Endothelial cell (in vitro differentiated cells): ENCODE data around the gene SEMA4D. TPM values are rescaled to one million over a fixed set of nuclear protein-coding genes. Genes with fewer than 3 reads are reported as not detected.

Experiments
- DNase-seq: peaks from one replicate; pipeline ENCODE4 v3.0.0; 2021; ENCODE audit warnings: low spot score
- H3K27ac Mint-ChIP-seq: one replicate; pipeline ENCODE4 v1.8.0; 2021; ENCODE audit warnings: mixed read lengths, inconsistent platforms; ENCODE audit not compliant: unreplicated experiment
- H3K27me3 Mint-ChIP-seq: one replicate; pipeline ENCODE4 v1.8.0; 2021; ENCODE audit warnings: mild to moderate bottlenecking, moderate library complexity, mixed read lengths, inconsistent platforms; ENCODE audit not compliant: unreplicated experiment
- H3K36me3 Mint-ChIP-seq: one replicate; pipeline ENCODE4 v1.8.0; 2021; ENCODE audit warnings: mild to moderate bottlenecking, low read depth, mixed read lengths, inconsistent platforms; ENCODE audit not compliant: unreplicated experiment
- H3K4me1 Mint-ChIP-seq: one replicate; pipeline ENCODE4 v1.8.0; 2021; ENCODE audit warnings: mild to moderate bottlenecking, mixed read lengths, inconsistent platforms; ENCODE audit not compliant: unreplicated experiment
- H3K4me3 Mint-ChIP-seq: one replicate; pipeline ENCODE4 v1.8.0; 2021; ENCODE audit warnings: mild to moderate bottlenecking, mixed read lengths, inconsistent platforms; ENCODE audit not compliant: unreplicated experiment
- H3K9me3 Mint-ChIP-seq: one replicate; pipeline ENCODE4 v1.8.0; 2021; ENCODE audit warnings: mixed read lengths, inconsistent platforms; ENCODE audit not compliant: unreplicated experiment
- CTCF ChIP-seq: fragments of 200-600 bp; sonication (generic); IDR thresholded peaks from one replicate; pipeline ENCODE4 v1.5.0; 2021; ENCODE audit warnings: antibody characterized with exemption; ENCODE audit not compliant: unreplicated experiment
- total RNA-seq: library from RNA; stranded (reverse); fragmentation: NEBNext Ultra II Directional; extraction: Animal tissue kit (Norgen Biotek cat#: 25700); gene quantifications from one replicate; pipeline ENCODE4 v1.2.1, GENCODE V29; 2021; ENCODE audit not compliant: unreplicated experiment

Gene SEMA4D
- total RNA-seq, 1 donor from 2014 or later, result 14.8 TPM

DNA sequence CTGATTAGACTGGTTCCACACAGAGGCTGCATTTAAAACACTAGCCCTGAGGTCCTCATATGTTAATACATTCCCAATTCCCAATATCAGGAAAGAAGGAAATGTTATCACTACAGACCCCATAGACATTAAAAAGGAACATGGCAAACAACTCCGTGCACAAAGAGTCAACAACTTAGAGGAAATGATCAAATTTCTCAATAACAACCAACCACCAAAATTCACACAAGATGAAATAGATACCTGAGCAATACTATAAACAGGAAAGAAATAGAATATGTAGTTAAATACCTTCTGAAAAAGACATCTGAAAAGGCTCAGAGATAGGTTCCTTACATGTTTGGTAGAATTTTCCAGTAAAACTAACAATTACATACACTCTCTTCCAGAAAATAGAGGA lies 28.9 kb downstream of the SEMA4D start:
- H3K9me3 Mint-ChIP-seq, result no peaks in the 10 kb centered on the region
- H3K27ac Mint-ChIP-seq, result no peak overlapping the region
- peaks cover 6% of the 10 kb centered on the region for H3K4me1 Mint-ChIP-seq
- no peak overlapping the region for H3K4me3 Mint-ChIP-seq
- H3K36me3 Mint-ChIP-seq, result no peaks in the 10 kb centered on the region
- peaks cover 2% of the 10 kb centered on the region for H3K27me3 Mint-ChIP-seq
- no peak for DNase-seq
- TF ChIP-seq CTCF, result no peak

- Mint-ChIP-seq H3K27ac (peak overlapping the region; percentile 50), H3K36me3 (no peaks in the 10 kb centered on the region), H3K4me1 (peaks cover 6% of the 10 kb centered on the region), H3K4me3 (no peak overlapping the region), H3K9me3 (no peaks in the 10 kb centered on the region), H3K27me3 (peaks cover 2% of the 10 kb centered on the region)
- TF ChIP-seq CTCF, result no peak
- DNase-seq, result no peak
Measured at GRCh38 chr9:89468281-89468960, 29.5 kb downstream of the SEMA4D start.

- H3K36me3 Mint-ChIP-seq, result no peaks in the 10 kb centered on the region
- no peak overlapping the region for H3K4me3 Mint-ChIP-seq
- peaks cover under 1% of the 10 kb centered on the region for H3K27me3 Mint-ChIP-seq
- H3K9me3 Mint-ChIP-seq, result no peaks in the 10 kb centered on the region
- H3K27ac Mint-ChIP-seq, result no peak overlapping the region
- peaks cover 9% of the 10 kb centered on the region for H3K4me1 Mint-ChIP-seq
- no peak for TF ChIP-seq CTCF
- DNase-seq, result no peak
Measured at GRCh38 chr9:89467278-89467625, 30.7 kb downstream of the SEMA4D start.

GRCh38 chr9:89466451-89467277 lies 31.2 kb downstream of the SEMA4D start:
- Mint-ChIP-seq H3K27me3 (no peaks in the 10 kb centered on the region), H3K9me3 (no peaks in the 10 kb centered on the region), H3K36me3 (no peaks in the 10 kb centered on the region), H3K4me3 (no peak overlapping the region), H3K4me1 (peaks cover 12% of the 10 kb centered on the region), H3K27ac (no peak overlapping the region)
- DNase-seq, result no peak
- no peak for TF ChIP-seq CTCF

GRCh38 chr9:89465726-89466308 lies 32.1 kb downstream of the SEMA4D start:
- no peaks in the 10 kb centered on the region for H3K36me3 Mint-ChIP-seq
- no peak for DNase-seq
- no peak overlapping the region for H3K4me3 Mint-ChIP-seq
- no peak overlapping the region for H3K27ac Mint-ChIP-seq
- no peaks in the 10 kb centered on the region for H3K9me3 Mint-ChIP-seq
- H3K27me3 Mint-ChIP-seq, result no peaks in the 10 kb centered on the region
- TF ChIP-seq CTCF, result no peak
- peaks cover 12% of the 10 kb centered on the region for H3K4me1 Mint-ChIP-seq
